K562 (cell line): ENCODE data around the gene TRPC4. TPM values are rescaled to one million over a fixed set of nuclear protein-coding genes. Genes with fewer than 3 reads are reported as not detected.

Experiments
- C11orf30 ChIP-seq: fragments of 450-650 bp; IDR thresholded peaks from 2 replicates; pipeline ENCODE4 v1.6.1; 2016; ENCODE audit warnings: low read depth, mild to moderate bottlenecking
- KHSRP ChIP-seq: fragments of 450-650 bp; IDR thresholded peaks from 2 replicates; pipeline ENCODE4 v1.6.1; 2017
- MGA ChIP-seq: fragments of 450-650 bp; IDR thresholded peaks from 2 replicates; pipeline ENCODE4 v1.6.1; 2016; ENCODE audit warnings: mild to moderate bottlenecking, moderate library complexity
- ZNF12 ChIP-seq: sonication (generic); formaldehyde crosslinking; IDR thresholded peaks from 2 replicates; pipeline ENCODE4 v1.4.0; 2020; ENCODE audit warnings: mild to moderate bottlenecking, missing genetic modification reagents
- ZNF316 ChIP-seq: fragments of 450-650 bp; IDR thresholded peaks from 2 replicates; pipeline ENCODE4 v1.6.1; 2016
- ZNF398 ChIP-seq: fragments of 250-450 bp; sonication (Bioruptor Pico); IDR thresholded peaks from 2 replicates; pipeline ENCODE4 v1.8.0; 2021; ENCODE audit warnings: moderate library complexity, mild to moderate bottlenecking, inconsistent platforms
- polyA plus RNA-seq, 8 experiments: library from polyadenylated mRNA; depleted of rRNA in 4 of 8; stranded (reverse) in 5 of 8; unstranded in 3 of 8; fragments of >200 nt; fragmentation: Nextera tagmentation in 2 of 8; fragmentation: Illumina TruSeq in 1 of 8; extraction: Ambion mirVana in 2 of 8; extraction: Trizol in 1 of 8; gene quantifications; 2 replicates each; pipeline versions ENCODE4 v1.2.1 to v1.2.3, GENCODE V29; 2011 to 2014; ENCODE audit warnings: inconsistent platforms in 1 of 8, missing spikeins in 1 of 8
- total RNA-seq, 7 experiments: library from RNA; depleted of rRNA in 6 of 7; stranded (reverse); fragments of >200 nt in 6 of 7; fragmentation: Illumina TruSeq in 2 of 7; extraction: Trizol in 2 of 7; gene quantifications; 2 replicates each; pipeline versions ENCODE4 v1.2.1 to v1.2.3, GENCODE V29; 2011 to 2021; ENCODE audit warnings: low replicate concordance in 1 of 7

Gene TRPC4
- total and polyA plus RNA-seq, 9 of the 15 experiments (the other 6 are each of a cell fraction or from before 2014, with no cell fraction given), result 0.03 to 0.04 TPM; not detected in 7

- no peak for TF ChIP-seq MGA
- TF ChIP-seq C11orf30, result no peak
- TF ChIP-seq ZNF398 (CRISPR knock-in tag), result no peak
- no peak for TF ChIP-seq KHSRP
- no peak for TF ChIP-seq ZNF316
- no peak for TF ChIP-seq ZNF12 (CRISPR knock-in tag)
Observed at GRCh38 chr13:37889820-37890219, 20.2 kb upstream of the TRPC4 start (continued).
